Activated T-cell treated with anti-CD3 and anti-CD28 coated beads for 1 hour (primary cell): Measurements from ENCODE around the gene CSNK2A3.

ENCODE experiments used
- DNase-seq: peaks from one replicate; pipeline ENCODE4 v3.0.0-alpha.2; 2020; ENCODE audit warnings: low read depth

CSNK2A3 gene

GRCh38 chr11:11335043-11335442 lies 18.0 kb downstream of the CSNK2A3 start:
- no peak for DNase-seq

- no peak for DNase-seq
These were observed 18.4 kb downstream of the CSNK2A3 start for GRCh38 chr11:11334607-11335006.

GRCh38 chr11:11332141-11332710 lies 20.8 kb downstream of the CSNK2A3 start:
- no peak for DNase-seq

- DNase-seq = no peak
These were observed 23.8 kb downstream of the CSNK2A3 start for GRCh38 chr11:11329062-11329806.

GRCh38 chr11:11324090-11324489 lies 29.0 kb downstream of the CSNK2A3 start:
- no peak for DNase-seq

GRCh38 chr11:11322101-11322500 lies 30.9 kb downstream of the CSNK2A3 start:
- DNase-seq = no peak

- no peak for DNase-seq
These were observed 32.2 kb downstream of the CSNK2A3 start for GRCh38 chr11:11320825-11321224.

GRCh38 chr11:11318961-11319360 lies 34.1 kb downstream of the CSNK2A3 start:
- no peak for DNase-seq

- no peak for DNase-seq
These were observed 34.6 kb downstream of the CSNK2A3 start for GRCh38 chr11:11318461-11318860.

- no peak for DNase-seq
These were observed 36.3 kb downstream of the CSNK2A3 start for GRCh38 chr11:11316651-11317230.

GRCh38 chr11:11313902-11314692 lies 39.0 kb downstream of the CSNK2A3 start:
- DNase-seq = no peak

- DNase-seq = no peak
These were observed 39.6 kb downstream of the CSNK2A3 start for GRCh38 chr11:11313426-11313825.

GRCh38 chr11:11312738-11313137 lies 40.3 kb downstream of the CSNK2A3 start:
- DNase-seq = no peak

GRCh38 chr11:11311169-11311568 lies 41.9 kb downstream of the CSNK2A3 start:
- DNase-seq = no peak

- DNase-seq = no peak
These were observed 43.1 kb downstream of the CSNK2A3 start for GRCh38 chr11:11309906-11310305.

- DNase-seq = no peak
These were observed 44.8 kb downstream of the CSNK2A3 start for GRCh38 chr11:11308249-11308648.

- no peak for DNase-seq
These were observed 46.2 kb downstream of the CSNK2A3 start for GRCh38 chr11:11306855-11307254.

GRCh38 chr11:11304550-11304949 lies 48.5 kb downstream of the CSNK2A3 start:
- DNase-seq = no peak

GRCh38 chr11:11302565-11302964 lies 50.5 kb downstream of the CSNK2A3 start:
- no peak for DNase-seq
